ENCODE data around the gene PANK1.

- no peak for TF ChIP-seq POLR2A (IDR thresholded peaks at IDR 0.05)
- no peak for TF ChIP-seq CTCF (IDR thresholded peaks at IDR 0.05)
Measured at GRCh38 chr10:89632824-89633223, 12.2 kb downstream of the PANK1 start.

Data from testis (tissue), 2 donors.